ENCODE measurements around the gene KLK4. TPM values are rescaled to one million over a fixed set of nuclear protein-coding genes. Genes with fewer than 3 reads are reported as not detected.

The KLK4 gene
- total RNA-seq, 1 donor = not detected

DNA sequence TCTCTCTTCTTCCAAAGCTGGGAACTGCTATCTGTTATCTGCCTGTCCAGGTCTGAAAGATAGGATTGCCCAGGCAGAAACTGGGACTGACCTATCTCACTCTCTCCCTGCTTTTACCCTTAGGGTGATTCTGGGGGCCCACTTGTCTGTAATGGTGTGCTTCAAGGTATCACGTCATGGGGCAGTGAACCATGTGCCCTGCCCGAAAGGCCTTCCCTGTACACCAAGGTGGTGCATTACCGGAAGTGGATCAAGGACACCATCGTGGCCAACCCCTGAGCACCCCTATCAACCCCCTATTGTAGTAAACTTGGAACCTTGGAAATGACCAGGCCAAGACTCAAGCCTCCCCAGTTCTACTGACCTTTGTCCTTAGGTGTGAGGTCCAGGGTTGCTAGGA lies 51.3 kb downstream of the KLK4 start:
- TF ChIP-seq, protein P1, sequence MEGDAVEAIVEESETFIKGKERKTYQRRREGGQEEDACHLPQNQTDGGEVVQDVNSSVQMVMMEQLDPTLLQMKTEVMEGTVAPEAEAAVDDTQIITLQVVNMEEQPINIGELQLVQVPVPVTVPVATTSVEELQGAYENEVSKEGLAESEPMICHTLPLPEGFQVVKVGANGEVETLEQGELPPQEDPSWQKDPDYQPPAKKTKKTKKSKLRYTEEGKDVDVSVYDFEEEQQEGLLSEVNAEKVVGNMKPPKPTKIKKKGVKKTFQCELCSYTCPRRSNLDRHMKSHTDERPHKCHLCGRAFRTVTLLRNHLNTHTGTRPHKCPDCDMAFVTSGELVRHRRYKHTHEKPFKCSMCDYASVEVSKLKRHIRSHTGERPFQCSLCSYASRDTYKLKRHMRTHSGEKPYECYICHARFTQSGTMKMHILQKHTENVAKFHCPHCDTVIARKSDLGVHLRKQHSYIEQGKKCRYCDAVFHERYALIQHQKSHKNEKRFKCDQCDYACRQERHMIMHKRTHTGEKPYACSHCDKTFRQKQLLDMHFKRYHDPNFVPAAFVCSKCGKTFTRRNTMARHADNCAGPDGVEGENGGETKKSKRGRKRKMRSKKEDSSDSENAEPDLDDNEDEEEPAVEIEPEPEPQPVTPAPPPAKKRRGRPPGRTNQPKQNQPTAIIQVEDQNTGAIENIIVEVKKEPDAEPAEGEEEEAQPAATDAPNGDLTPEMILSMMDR (IDR thresholded peaks at IDR 0.05; ENCODE audit: insufficient read depth, low read length) = no peak
- no peak for DNase-seq (ENCODE audit: low read depth)
- H3K4me3 ChIP-seq (ENCODE audit: low read depth, low read length) = no peak overlapping the region

DNA sequence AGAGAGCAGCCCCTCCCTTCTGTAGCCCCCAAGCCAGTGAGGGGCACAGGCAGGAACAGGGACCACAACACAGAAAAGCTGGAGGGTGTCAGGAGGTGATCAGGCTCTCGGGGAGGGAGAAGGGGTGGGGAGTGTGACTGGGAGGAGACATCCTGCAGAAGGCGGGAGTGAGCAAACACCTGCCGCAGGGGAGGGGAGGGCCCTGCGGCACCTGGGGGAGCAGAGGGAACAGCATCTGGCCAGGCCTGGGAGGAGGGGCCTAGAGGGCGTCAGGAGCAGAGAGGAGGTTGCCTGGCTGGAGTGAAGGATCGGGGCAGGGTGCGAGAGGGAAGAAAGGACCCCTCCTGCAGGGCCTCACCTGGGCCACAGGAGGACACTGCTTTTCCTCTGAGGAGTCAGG lies 52.3 kb downstream of the KLK4 start:
- TF ChIP-seq, protein P1 (IDR thresholded peaks at IDR 0.05; ENCODE audit: insufficient read depth, low read length) = no peak
- no peak overlapping the region for H3K4me3 ChIP-seq (ENCODE audit: low read depth, low read length)
- no peak for DNase-seq (ENCODE audit: low read depth)

DNA sequence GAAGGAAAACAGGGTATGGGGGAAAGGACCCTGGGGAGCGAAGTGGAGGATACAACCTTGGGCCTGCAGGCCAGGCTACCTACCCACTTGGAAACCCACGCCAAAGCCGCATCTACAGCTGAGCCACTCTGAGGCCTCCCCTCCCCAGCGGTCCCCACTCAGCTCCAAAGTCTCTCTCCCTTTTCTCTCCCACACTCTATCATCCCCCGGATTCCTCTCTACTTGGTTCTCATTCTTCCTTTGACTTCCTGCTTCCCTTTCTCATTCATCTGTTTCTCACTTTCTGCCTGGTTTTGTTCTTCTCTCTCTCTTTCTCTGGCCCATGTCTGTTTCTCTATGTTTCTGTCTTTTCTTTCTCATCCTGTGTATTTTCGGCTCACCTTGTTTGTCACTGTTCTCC lies 53.8 kb downstream of the KLK4 start:
- DNase-seq (ENCODE audit: low read depth) = no peak
- TF ChIP-seq, protein P1 (IDR thresholded peaks at IDR 0.05; ENCODE audit: insufficient read depth, low read length) = no peak
- H3K4me3 ChIP-seq (ENCODE audit: low read depth, low read length) = no peak overlapping the region

Other genes starting within 250 kb of the KLK4 start
- 2.6 and 4.2 TPM in 2 replicates for gene SHANK1, start 191.6 kb downstream of the KLK4 start, total RNA-seq (ENCODE audit: low replicate concordance)
- gene CLEC11A, start 188.0 kb downstream of the KLK4 start, total RNA-seq (ENCODE audit: low replicate concordance) = 21.8 and 71.8 TPM in 2 replicates
- gene GPR32, start 140.9 kb downstream of the KLK4 start, total RNA-seq (ENCODE audit: low replicate concordance) = not detected in 2 replicates
- gene ACP4, start 121.0 kb downstream of the KLK4 start, total RNA-seq (ENCODE audit: low replicate concordance) = not detected in 2 replicates
- gene KLK1, start 87.6 kb downstream of the KLK4 start, total RNA-seq (ENCODE audit: low replicate concordance) = not detected in 2 replicates
- gene KLK15, start 77.8 kb downstream of the KLK4 start, total RNA-seq (ENCODE audit: low replicate concordance) = not detected in 2 replicates
- gene KLK3, start 56.5 kb downstream of the KLK4 start, total RNA-seq (ENCODE audit: low replicate concordance) = not detected in 2 replicates
- gene KLK2, start 38.0 kb downstream of the KLK4 start, total RNA-seq (ENCODE audit: low replicate concordance) = not detected in 2 replicates
- 0.99 TPM in 1 of 2 replicates, not detected in the other for gene KLK5, start 41.6 kb upstream of the KLK4 start, total RNA-seq (ENCODE audit: low replicate concordance)
- not detected in 2 replicates for gene KLK6, start 58.2 kb upstream of the KLK4 start, total RNA-seq (ENCODE audit: low replicate concordance)
- gene KLK7, start 72.5 kb upstream of the KLK4 start, total RNA-seq (ENCODE audit: low replicate concordance) = 0.18 TPM in 1 of 2 replicates, not detected in the other
- gene KLK8, start 90.2 kb upstream of the KLK4 start, total RNA-seq (ENCODE audit: low replicate concordance) = not detected in 2 replicates
- 0.27 TPM in 1 of 2 replicates, not detected in the other for gene KLK10, start 108.3 kb upstream of the KLK4 start, total RNA-seq (ENCODE audit: low replicate concordance)
- not detected in 2 replicates for gene KLK11, start 115.2 kb upstream of the KLK4 start, total RNA-seq (ENCODE audit: low replicate concordance)
- not detected in 2 replicates for gene KLK12, start 123.6 kb upstream of the KLK4 start, total RNA-seq (ENCODE audit: low replicate concordance)
- not detected in 2 replicates for gene KLK13, start 153.7 kb upstream of the KLK4 start, total RNA-seq (ENCODE audit: low replicate concordance)
- gene KLK14, start 171.5 kb upstream of the KLK4 start, total RNA-seq (ENCODE audit: low replicate concordance) = not detected in 2 replicates
- gene CTU1, start 197.0 kb upstream of the KLK4 start, total RNA-seq (ENCODE audit: low replicate concordance) = 3.2 and 6.4 TPM in 2 replicates
- 0.09 TPM in 1 of 2 replicates, not detected in the other for gene SIGLEC9, start 213.5 kb upstream of the KLK4 start, total RNA-seq (ENCODE audit: low replicate concordance)
- gene SIGLEC7, start 230.9 kb upstream of the KLK4 start, total RNA-seq (ENCODE audit: low replicate concordance) = 0.41 TPM in 1 of 2 replicates, not detected in the other

All from fibroblast of the aortic adventitia (primary cell).